ENCODE data around the gene PTPN23.
A peak's percentile ranks its signal among the peaks of the same experiment; 100 is the strongest.

Gene PTPN23

DNA sequence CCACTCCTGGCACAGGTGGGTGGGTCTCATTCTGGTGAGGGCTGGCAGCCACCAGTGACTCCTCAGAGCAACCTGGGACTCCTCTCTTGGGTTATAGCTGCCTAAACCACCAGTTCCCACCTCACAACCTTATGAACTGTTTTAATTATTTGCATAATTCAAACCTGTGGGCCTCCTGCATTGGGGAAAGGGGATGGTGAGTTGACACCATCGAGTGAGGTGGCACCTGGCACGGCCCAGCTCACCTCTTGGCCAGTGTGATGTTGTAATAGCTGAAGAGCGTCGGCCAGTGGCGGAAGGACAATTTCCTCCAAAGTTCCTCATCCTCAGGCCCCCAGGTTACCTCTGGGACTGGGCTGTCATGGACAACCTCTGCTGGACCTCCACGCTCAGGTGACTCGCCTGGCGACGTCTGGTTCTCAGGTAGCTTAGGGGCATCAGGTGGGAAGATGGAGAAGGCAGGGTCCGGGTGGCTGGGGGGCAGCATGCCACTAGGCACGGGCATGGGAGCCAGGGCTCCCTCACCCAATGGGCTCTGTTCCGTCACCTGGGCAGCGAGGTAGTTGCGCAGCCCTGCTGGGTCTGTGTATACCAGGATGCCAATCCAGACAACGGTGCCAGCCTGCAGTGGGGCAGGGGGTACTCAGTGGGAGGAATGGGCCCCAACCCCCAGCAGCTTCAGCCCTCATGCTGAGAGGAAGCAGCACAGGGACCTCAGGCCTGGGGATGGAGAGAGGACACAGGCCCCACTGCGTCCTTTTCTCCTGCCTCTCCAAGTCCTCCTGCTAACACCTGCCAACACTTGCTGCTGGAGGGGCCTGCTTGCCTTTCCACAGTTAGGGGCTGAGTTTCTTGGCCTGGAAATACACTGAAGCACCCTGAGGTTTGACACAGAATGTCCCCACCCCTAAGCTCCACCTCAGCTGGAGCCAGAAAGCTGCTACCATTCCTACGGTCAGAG lies 38.5 kb downstream of the PTPN23 start:
- no peak for DNase-seq (ENCODE audit: low read depth in 3 of 3, low spot score in 1 of 3)

DNA sequence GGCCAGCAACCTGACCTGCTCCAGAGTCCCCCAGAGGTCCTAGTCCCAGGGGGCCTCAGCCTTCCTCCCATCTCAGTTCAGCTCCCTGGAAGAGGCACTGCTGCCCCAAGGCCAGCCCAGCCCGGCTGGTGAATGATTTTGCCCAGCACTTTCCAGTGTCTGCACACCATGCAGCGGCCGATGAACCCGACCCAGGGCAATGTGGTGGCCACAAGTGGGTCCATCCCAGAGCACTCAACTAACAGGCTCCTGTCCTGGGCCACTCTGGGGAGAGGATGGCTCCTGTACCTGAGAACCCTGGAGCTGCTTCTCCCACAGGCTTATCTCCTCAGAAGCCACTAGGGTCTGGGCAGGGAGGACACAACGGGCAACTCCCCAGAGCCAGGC lies 39.2 kb downstream of the PTPN23 start:
- DNase-seq (ENCODE audit: low read depth in 3 of 3, low spot score in 1 of 3) = no peak

- DNase-seq (ENCODE audit: low read depth in 3 of 3, low spot score in 1 of 3) = peak; percentile 66 to 78 (median 73)
These were observed 40.0 kb downstream of the PTPN23 start for GRCh38 chr3:47420511-47421484.

DNA sequence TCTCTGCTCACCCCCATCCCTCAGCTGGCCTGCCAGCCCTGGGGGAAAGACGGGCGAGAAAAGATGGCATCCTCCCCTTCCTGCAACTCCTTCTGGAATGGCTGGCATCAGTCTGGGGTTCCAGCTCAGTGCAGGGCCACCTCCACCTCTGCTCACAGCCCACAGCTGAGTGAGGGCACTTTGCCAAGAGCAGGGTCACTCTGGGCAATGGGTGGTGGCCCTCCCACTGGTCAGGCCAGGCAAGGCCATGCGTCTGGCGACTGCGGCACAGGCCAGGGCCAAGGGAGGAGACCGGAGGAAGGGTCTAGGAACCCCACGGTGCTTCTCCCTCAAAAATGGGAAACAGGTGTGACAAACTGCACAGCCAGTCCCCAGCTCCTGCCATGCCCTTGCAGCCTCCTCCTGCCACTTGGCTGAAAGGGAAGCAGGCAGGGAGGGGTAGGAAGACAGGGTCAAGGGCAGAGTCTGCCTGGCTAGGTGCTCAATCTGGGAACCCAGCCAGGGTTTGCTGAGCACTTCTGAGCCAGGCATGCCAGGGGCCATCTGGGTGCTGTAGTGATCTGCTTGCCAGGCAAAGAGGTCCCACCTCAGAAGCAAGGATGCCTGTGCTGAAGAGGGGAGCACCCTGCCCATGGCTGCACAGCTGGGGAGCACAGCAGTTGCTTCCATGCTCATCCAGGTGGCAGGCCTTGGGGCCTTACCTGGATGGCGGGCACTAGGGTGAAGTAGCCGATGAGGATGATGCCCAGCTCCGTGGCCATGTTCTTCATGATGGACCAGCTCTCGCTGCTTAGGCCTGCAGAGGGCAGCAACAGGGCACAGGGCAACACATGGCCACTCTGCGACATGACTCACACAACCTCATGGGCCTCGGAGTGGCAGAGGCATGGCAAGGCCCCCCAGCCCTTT lies 41.2 kb downstream of the PTPN23 start:
- DNase-seq (ENCODE audit: low read depth in 3 of 3, low spot score in 1 of 3) = no peak

GRCh38 chr3:47422743-47423142 lies 41.9 kb downstream of the PTPN23 start:
- no peak for DNase-seq (ENCODE audit: low read depth in 3 of 3, low spot score in 1 of 3)

DNA sequence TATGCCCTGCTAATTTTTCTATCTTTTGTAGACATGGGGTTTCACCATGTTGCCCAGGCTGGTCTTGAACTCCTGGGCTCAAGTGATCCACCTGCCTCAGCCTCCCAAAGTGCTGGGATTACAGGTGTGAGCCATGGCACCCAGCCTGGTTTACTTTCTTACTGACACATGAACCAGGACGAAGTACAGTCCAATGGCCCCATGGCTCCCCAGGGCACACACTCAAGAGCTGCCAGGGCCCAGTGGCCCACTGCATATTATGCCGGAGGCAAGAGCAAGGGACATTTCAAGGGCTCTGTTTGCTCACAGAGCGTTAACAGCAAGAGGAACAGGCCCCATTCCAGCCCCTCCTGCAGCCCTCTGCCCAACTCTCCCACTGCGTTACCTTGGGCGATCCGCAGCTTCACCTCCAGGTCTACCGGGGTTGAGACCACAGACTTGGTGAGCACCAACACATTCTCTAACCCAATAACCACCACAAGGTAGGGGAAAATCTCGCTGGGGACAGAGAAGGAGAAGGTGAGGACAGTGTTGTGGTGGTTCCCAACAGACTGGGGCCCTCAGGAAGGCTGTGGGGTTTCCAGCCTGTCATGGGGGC lies 42.8 kb downstream of the PTPN23 start:
- DNase-seq (ENCODE audit: low read depth in 3 of 3, low spot score in 1 of 3) = no peak

DNA sequence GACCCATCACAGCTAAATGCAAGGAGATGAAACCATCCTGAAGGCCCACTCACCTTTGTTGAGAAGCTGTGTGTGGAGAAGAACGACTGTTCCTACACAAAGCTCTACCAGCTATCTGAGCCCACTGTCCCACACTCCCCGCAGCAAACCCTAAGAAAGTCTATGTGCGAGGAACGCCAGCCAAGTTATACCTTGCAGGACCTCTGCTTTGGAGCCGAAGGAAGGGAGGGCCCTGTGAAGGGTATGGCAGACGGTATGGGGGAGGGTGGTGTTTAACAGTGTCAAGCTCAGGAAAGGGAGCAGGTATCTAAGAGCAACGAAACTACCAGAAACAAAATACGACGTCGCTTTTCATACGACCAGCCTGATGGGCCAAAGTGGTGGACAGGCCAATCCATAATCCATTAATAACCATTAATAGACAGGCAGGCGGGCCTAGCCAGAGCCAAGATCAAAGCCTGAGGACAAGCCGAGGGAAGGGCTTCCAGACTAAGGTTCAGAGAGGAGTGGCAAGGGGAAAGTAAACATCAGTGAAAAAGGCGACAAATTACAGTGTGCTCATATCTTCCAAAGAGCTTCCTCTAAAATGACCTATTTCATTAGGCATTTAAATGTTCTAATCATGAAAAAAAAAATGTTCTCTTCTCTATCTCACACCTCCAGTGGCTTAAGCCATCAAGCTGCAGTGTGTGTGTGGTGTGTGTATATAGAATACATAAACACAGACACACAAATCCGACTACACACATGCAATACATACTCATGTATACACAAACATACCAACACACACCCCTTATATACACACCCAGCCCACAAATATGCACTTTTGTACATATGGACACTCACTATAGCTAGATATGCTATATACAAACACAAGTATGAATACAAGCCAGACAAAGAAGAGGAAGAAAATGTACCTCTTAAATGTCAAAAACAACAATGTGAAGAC lies 43.9 kb downstream of the PTPN23 start:
- DNase-seq (ENCODE audit: low read depth in 3 of 3, low spot score in 1 of 3) = no peak

GRCh38 chr3:47425383-47425778 lies 44.6 kb downstream of the PTPN23 start:
- DNase-seq (ENCODE audit: low read depth in 3 of 3, low spot score in 1 of 3) = no peak

GRCh38 chr3:47425959-47426358 lies 45.1 kb downstream of the PTPN23 start:
- DNase-seq (ENCODE audit: low read depth in 3 of 3, low spot score in 1 of 3) = no peak

DNA sequence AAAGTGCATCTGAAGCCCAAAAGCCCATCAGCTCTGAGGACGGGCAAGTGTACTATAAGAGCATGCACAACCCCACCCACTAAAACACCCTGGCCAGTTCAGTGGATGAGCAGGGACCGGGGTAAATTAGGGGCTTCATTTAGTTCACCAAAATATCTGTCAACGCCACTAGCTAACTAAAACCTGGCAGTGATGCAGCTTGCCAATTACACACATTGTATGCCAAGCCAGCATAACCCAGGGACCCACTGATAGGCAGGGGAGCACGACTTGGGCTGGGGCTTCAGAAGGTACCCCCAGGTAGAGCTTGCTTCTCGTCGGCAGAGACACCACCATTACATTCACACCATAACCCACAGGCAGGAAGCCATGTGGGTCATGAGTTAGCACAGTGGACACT lies 47.0 kb downstream of the PTPN23 start:
- no peak for DNase-seq (ENCODE audit: low read depth in 3 of 3, low spot score in 1 of 3)

GRCh38 chr3:47428662-47429061 lies 47.8 kb downstream of the PTPN23 start:
- DNase-seq (ENCODE audit: low read depth in 3 of 3, low spot score in 1 of 3) = no peak

DNA sequence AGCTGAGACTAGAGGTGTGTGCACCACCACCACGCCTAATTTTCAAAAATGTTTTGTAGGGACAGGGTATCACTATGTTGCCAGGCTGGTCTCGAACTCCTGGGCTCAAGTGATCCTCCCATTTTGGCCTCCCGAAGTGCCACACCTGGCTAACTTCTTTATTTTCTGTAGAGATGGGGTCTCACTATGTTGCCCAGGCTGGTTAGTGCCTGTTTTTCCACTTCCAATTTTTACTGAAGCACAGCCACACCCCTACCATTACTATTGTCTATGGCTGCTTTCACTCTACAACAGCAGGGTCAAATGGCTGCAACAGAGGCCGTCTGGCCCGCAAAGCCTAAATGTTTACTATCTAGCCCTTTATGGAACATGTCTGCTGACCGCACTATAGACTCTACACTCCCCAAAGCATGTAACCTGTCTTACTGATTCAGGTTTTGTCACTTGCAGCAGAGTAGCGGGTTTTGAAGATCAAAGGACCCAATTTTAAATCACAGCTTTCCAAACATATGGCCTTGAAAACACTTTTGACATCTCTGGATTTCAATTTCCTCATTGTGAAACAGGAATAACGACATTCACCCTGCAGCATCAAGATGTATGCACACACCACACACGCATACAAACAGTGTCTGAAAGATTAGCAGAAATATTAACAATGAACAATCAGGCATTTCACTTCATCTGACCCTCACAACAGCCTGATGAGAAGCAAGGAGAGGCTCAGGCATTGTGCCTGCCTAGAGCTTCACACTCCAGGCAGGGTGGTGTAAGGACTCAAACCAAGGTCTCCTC lies 48.9 kb downstream of the PTPN23 start:
- no peak for DNase-seq (ENCODE audit: low read depth in 3 of 3, low spot score in 1 of 3)

DNA sequence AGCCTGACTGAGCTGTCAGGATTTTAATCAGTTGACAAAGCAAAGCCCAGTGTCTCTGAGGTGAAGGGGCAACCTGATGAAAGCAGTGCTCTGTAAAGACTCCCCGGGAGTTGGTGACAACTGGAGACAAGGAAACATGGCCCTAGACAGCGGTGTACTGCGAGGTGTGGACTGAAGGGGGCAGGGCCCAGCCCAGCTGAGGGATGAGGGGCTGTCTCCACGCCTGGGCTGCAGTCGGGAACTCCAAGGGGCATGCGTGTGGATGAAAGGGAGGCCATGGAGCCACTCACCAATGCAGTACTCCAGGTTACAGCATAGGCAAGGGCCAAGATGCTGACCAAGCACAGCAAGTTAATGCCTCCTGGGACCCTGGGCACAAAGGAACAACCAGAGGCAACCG lies 49.8 kb downstream of the PTPN23 start:
- no peak for DNase-seq (ENCODE audit: low read depth in 3 of 3, low spot score in 1 of 3)

GRCh38 chr3:47431225-47431624 lies 50.4 kb downstream of the PTPN23 start:
- no peak for DNase-seq (ENCODE audit: low read depth in 3 of 3, low spot score in 1 of 3)

DNA sequence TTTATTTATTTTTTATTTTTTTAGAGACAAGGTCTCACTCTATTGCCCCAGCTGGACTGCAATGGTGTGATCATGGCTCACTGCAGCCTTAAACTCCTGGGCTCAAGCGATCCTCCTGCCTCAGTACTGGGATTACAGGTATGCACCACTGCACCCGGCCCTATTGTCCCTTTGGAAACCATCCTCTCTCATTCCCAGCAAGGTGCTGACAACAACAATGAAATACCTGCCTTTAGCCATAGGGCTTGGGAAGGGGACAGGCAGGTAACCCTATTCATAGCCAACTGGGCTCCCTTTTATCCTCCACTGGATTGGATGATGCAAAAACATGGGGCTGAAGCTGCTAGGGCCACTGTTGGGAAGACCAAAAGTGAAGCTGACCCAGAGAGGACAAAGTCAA lies 51.9 kb downstream of the PTPN23 start:
- no peak for DNase-seq (ENCODE audit: low read depth in 3 of 3, low spot score in 1 of 3)

GRCh38 chr3:47433796-47434195 lies 53.0 kb downstream of the PTPN23 start:
- DNase-seq (ENCODE audit: low read depth in 3 of 3, low spot score in 1 of 3) = no peak

- DNase-seq (ENCODE audit: low read depth in 3 of 3, low spot score in 1 of 3) = no peak
These were observed 54.0 kb downstream of the PTPN23 start for GRCh38 chr3:47434849-47435248.

GRCh38 chr3:47436180-47436579 lies 55.4 kb downstream of the PTPN23 start:
- no peak for DNase-seq (ENCODE audit: low read depth in 3 of 3, low spot score in 1 of 3)
